ENCODE measurements around the gene PCGF5.

DNA sequence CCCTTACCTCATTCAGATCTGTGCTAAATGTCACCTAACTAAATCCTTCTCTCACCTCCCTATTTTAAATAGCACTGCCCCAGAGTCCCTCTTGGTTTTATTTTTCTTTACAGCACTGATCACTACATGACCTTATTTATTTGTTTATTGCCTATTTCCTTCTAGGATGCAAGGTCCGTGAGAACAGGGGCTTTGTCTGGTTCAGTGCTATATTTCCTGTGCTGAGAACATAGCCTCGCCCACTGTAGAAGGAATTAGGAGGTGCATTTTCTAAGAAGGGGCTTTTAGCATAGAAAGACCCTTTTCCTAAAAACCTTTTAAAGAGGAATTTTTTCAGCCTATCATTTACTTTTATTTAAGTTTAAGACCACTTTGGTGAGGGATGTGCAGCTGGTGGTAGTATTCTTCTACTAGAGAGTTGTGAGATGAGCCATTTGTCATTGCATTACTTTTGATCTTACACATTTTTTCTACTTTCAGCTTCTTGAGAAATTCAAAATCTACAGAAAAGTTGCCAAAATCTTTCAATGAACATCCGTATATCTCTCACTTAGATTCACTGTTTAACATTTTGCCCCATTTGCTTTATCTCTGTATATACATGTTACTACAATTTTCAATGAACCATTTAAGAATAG, 13.5 kb upstream of the PCGF5 start:
- TF ChIP-seq POLR2A (IDR thresholded peaks at IDR 0.05), result no peak
- TF ChIP-seq, protein P1, sequence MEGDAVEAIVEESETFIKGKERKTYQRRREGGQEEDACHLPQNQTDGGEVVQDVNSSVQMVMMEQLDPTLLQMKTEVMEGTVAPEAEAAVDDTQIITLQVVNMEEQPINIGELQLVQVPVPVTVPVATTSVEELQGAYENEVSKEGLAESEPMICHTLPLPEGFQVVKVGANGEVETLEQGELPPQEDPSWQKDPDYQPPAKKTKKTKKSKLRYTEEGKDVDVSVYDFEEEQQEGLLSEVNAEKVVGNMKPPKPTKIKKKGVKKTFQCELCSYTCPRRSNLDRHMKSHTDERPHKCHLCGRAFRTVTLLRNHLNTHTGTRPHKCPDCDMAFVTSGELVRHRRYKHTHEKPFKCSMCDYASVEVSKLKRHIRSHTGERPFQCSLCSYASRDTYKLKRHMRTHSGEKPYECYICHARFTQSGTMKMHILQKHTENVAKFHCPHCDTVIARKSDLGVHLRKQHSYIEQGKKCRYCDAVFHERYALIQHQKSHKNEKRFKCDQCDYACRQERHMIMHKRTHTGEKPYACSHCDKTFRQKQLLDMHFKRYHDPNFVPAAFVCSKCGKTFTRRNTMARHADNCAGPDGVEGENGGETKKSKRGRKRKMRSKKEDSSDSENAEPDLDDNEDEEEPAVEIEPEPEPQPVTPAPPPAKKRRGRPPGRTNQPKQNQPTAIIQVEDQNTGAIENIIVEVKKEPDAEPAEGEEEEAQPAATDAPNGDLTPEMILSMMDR (IDR thresholded peaks at IDR 0.05), result no peak
